ENCODE results near the gene BCCIP. TPM values are rescaled to one million over a fixed set of nuclear protein-coding genes. Genes with fewer than 3 reads are reported as not detected.

BCCIP gene
- total and polyA plus RNA-seq, 2 of the 8 experiments (the other 6 are each of a cell fraction or from before 2014, with no cell fraction given), result 33.9 to 120 TPM

DNA sequence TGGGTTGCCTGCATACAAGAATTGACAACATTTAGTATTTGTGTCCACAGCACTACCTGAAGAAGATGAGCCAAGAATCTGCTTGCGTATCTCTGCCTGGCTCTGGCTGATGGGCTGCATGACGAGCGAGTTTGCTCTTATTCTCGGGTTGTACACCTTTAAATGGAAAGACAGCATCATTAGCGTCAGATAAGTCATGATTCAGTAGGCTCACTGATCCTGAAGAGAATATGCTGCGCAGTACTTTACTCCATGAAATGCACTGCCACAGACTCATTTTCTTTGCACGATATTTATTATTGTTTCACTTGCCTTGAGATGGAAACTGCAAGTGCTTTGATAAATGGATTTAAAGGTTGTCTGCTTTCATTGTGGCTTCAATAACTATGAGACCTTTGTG is 29.1 kb downstream of the BCCIP start:
- 92% methylated on average over 7 of the region's 7 CpGs; no CpG with 5 or more reads in 1 of the 2 experiments for WGBS, 2 experiments (ENCODE audit: extremely low coverage in 1 of 2, insufficient coverage in 1 of 2, insufficient read length in 1 of 2, insufficient replicate concordance in 2 of 2, low coverage in 1 of 2, low lambda C conversion rate in 2 of 2, missing lambda C conversion rate in 1 of 2)
- Histone ChIP-seq H4K5ac (ENCODE audit: insufficient read length, low read depth, low read length) (no peak overlapping the region), H3K18ac (ENCODE audit: extremely low read depth, low read length) (no peak overlapping the region), H2AFZ (ENCODE audit: low read length) (no peak overlapping the region), H3K4me3 (ENCODE audit: extremely low read depth in 1 of 4, insufficient read depth in 2 of 4, low read depth in 3 of 4, low read length in 4 of 4) (no peak overlapping the region), H2AK5ac (ENCODE audit: low read depth, low read length) (no peak overlapping the region), H3K36me3 (ENCODE audit: control insufficient read depth in 2 of 4, insufficient read depth in 4 of 4, low read length in 3 of 4) (peaks cover 0 to 17% (median 6%) of the 10 kb centered on the region in 4 experiments; a peak in 5 of 8 replicates), H2BK120ac (replicated peaks; ENCODE audit: low read depth, low read length) (no peak overlapping the region), H3K4me1 (replicated peaks in 1 of 4; ENCODE audit: control insufficient read depth in 3 of 4, insufficient read depth in 4 of 4, low read length in 3 of 4) (no peaks in the 10 kb centered on the region), H3K23me2 (ENCODE audit: low read depth, low read length) (no peaks in the 10 kb centered on the region), H4K20me1 (replicated peaks in 1 of 2; ENCODE audit: control insufficient read depth in 1 of 2, insufficient read depth in 2 of 2, low read length in 2 of 2) (peaks cover 0 to 1% of the 10 kb centered on the region in 2 experiments), H3K79me2 (ENCODE audit: control insufficient read depth in 1 of 2, insufficient read depth in 2 of 2, low read length in 2 of 2) (no peaks in the 10 kb centered on the region), H2BK20ac (ENCODE audit: low read length) (no peak overlapping the region), H3K23ac (ENCODE audit: insufficient read length) (no peak overlapping the region), H2BK5ac (ENCODE audit: low read depth, low read length) (no peak overlapping the region), H3K14ac (ENCODE audit: insufficient read length) (no peak overlapping the region), H3K9ac (replicated peaks in 1 of 4; ENCODE audit: extremely low read depth in 1 of 4, low read depth in 3 of 4, low read length in 3 of 4) (no peak overlapping the region), H3K4me2 (ENCODE audit: insufficient read depth in 1 of 2, low read depth in 2 of 2, low read length in 2 of 2) (no peak overlapping the region), H2BK15ac (ENCODE audit: low read length) (no peak overlapping the region), H4K8ac (ENCODE audit: extremely low read depth, insufficient read depth, low read length) (no peak overlapping the region), H4K91ac (replicated peaks; ENCODE audit: insufficient read length, low read length) (no peak overlapping the region), H3K79me1 (ENCODE audit: low read depth, low read length) (no peaks in the 10 kb centered on the region), H3K27ac (ENCODE audit: low read depth, low read length) (no peak overlapping the region), H3K56ac (replicated peaks; ENCODE audit: insufficient read length, low read depth, low read length) (no peak overlapping the region), H3K27me3 (replicated peaks in 1 of 4; ENCODE audit: control insufficient read depth in 3 of 4, extremely low read depth in 1 of 4, insufficient read depth in 3 of 4, low read length in 3 of 4) (no peaks in the 10 kb centered on the region), H3K4ac (replicated peaks; ENCODE audit: insufficient read length, low read depth, low read length) (no peak overlapping the region), H2BK12ac (ENCODE audit: low read depth, low read length) (no peak overlapping the region), H3K9me3 (ENCODE audit: insufficient read depth in 2 of 2, low read depth in 1 of 2, low read length in 1 of 2) (no peaks in the 10 kb centered on the region)
- FAIRE-seq (no peak), DNase-seq (ENCODE audit: low read depth in 1 of 2, low spot score in 2 of 2) (no peak)
- CTCF ChIA-PET (ENCODE audit: partially characterized antibody), result interaction anchor here (1.2 kb wide), 1 partner anchor 16 kb away, joined by 3 read pairs; no protein-coding TSS in a partner anchor
- POLR2A ChIA-PET (ENCODE audit: partially characterized antibody), result no interaction called here
- no peak for TF ChIP-seq SUZ12 (IDR thresholded peaks at IDR 0.05; ENCODE audit: low read length)
- TF ChIP-seq TAF7 (optimal IDR thresholded peaks at IDR 0.05; ENCODE audit: borderline replicate concordance, low read depth, low read length), result no peak

Data from H1 (cell line).